NOMO-1 treated with DMSO at 0.1 percent for 48 hours (cell line): Measurements from ENCODE around the gene IGDCC3.

Source experiments
- DNase-seq: peaks from one replicate; lab custom pipeline; 2025; ENCODE audit not compliant: unreplicated experiment; lab: John Stamatoyannopoulos, UW

The IGDCC3 gene

DNA sequence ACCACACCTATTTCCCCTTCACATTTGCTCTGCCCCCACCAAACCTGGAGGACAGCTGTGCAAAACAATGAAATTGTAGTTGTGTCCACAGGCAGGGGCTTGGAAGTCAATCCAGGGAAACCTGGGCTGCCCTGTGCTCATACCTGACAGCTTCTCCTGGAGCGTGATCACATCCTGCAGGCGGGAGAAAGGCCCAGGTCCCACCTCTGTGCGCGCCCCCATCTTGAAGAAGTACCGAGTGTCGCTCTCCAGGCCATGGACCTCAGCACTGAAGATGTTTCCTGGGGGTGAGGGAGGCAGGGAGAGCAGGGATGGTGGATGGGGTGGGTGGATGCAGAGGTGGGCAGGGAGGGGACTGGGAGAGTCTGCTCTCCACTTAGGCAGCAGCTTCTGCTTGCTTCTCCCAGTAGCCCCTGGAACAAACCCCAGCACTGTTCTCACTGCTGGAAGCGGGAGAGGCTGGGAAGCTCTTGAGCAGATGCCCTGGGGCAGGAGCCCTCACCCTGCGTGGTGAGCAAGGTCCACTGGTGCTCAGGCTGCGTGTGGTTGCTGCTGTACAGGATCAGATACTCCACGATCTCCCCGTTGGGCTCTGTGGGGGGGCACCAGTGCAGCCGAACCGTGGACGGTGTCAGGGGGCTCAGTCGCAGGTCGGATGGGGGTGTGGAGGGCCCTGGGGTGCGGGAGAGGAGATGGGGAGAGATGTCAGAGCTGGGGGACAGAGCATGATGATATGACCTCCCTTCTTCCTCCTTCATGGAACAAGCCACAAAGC, 10.7 kb upstream of the IGDCC3 start:
- no peak for DNase-seq

DNA sequence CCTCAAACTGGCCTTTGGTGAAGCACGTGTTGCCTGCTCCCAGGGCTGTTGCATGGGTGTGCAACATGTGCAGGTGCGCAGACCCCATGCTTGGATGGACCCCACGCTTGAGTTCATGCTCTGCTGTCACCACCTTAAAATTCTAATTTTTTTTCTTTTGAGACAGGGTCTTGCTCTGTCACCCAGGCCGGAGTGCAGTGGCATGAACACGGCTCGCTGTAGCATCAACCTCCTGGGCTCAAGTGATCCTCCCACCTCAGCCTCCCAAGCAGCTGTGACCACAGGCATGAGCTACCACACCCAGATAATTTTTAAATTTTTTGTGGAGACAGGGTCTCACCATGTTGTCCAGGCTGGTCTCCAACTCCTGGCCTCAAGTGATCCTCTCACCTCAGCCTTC, 9.1 kb upstream of the IGDCC3 start:
- DNase-seq: no peak

GRCh38 chr15:65386376-65386775, 8.6 kb upstream of the IGDCC3 start:
- no peak for DNase-seq

DNA sequence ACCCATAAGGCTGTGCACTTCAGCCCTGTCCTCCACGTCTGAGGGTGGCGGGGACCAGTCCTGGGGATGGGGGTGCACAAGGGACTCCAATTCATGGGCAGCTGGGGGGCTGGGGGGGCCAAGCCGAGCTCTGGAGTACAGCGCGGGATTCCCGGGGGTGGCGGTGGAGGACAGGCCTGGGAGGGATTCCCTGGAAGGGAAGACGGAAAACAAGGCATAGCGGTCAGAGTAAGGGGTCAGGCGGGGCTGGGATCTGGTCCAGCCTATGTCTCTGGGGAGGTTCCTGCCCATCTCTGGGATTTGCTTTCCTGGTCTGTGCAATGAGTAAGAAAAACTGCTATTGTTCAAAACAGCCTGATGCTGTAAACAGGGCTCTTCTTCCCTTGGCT, 8.1 kb upstream of the IGDCC3 start:
- DNase-seq: no peak

GRCh38 chr15:65384895-65385869, 7.4 kb upstream of the IGDCC3 start:
- DNase-seq: peak; percentile 65

- no peak for DNase-seq
Measured at GRCh38 chr15:65384505-65384894, 6.7 kb upstream of the IGDCC3 start.

- no peak for DNase-seq
Measured at GRCh38 chr15:65383991-65384390, 6.2 kb upstream of the IGDCC3 start.

DNA sequence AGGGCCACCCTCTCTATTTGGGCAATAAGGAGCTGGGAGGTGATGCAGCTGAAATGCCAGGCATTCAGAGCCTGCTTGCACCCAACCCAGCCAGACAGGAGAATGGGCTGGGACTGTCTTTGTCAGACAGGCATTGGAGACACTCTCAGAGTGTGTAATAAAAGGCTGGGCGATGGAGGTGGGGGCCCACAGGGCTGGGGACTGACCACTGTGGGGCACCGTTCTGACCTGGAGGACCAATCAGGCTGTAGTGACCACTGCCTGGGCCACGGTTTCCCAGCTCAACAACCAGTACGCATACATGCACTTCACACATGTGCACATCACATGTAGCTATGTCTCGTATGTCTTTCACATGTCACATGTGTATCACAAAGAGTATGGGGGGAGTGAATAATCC, 5.7 kb upstream of the IGDCC3 start:
- DNase-seq: no peak

GRCh38 chr15:65382921-65383320, 5.1 kb upstream of the IGDCC3 start:
- DNase-seq: no peak

DNA sequence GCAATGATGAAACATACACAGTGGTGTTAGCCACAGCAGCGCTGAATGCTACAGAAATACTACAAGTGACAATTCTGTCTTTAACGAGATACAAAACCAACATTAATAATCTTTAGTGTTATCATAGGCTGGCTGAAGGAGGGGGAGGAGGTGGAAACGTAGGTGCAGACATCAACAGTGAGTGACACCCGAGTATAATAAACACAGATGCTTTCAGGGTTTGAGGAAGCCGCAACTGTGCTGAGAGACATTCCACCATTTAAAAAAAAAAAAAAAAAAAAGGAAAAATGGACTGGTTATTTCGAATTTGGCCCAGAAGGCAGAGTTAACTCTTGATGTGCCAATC, 4.3 kb upstream of the IGDCC3 start:
- DNase-seq: no peak

DNA sequence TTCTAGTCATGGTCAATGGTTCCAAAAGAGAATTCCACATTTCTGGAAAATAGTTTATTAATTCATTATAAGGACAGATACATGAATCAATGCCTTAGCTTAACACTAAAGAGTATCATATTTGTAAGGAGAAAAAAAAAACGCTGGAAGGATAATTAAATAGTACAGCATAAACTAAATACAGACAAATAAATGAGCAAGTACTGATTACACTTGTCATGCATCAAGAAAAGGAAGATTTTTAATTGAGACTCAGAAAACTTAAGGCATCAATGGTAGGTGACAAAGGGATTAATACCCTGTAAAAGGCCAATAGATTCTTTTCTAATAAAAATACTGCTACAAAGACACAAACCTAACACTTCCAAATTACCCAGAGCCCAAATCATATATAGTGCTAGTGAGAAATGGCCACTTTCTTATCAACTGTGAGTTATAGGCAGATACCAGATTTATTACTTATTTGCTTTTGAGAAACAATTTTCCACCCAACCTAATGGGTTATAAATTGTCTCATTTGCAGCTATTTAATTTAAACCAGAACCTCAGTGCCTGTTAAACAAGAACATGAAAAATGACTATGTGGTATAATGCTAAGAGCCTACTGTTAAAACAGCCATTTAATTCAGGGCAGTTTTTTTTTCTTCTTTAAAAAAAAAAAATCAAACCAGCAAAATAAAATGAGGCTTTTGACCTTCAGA, 3.8 kb upstream of the IGDCC3 start:
- DNase-seq: no peak

DNA sequence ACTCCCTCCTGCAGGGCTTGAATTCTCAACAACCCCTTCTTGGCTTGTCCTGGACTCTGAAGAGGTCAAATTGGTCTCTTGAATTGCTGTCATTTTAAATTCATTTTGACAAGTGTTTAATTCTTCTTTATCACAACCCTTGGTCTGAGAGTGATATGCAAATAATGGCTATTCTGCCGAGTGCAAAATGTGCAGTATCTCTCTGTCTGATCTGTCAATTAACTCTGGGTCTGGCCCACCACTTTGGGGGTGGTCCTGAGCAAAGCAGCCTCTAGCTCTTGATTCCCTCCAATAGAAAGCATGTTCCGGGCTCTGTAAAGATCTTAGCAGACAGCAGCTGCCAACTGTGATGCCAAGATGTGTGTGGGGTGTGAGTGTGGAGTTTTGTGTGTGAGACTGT, 2.2 kb upstream of the IGDCC3 start:
- no peak for DNase-seq

GRCh38 chr15:65377105-65377975, 462 bp downstream of the IGDCC3 start:
- no peak for DNase-seq

DNA sequence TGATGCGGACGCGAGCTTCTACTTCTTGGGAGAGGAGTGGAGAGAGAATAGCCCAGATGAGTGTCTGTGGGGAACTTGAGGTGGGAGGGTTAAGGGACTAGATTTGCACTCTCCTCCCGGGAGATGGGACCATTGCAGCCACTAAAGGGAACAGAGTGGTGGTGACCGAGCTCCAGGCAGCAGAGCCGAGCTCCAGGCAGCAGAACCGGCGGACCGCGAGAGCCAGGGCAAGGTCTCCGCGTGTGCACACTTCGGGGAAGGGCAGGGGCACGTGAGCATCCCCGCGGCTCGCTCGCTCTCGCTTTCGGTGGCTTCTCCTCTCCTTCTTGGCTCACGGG, 1.1 kb downstream of the IGDCC3 start:
- no peak for DNase-seq

- no peak for DNase-seq
Measured at GRCh38 chr15:65375871-65376607, 1.8 kb downstream of the IGDCC3 start.

- no peak for DNase-seq
Measured at GRCh38 chr15:65374821-65375401, 2.9 kb downstream of the IGDCC3 start.

DNA sequence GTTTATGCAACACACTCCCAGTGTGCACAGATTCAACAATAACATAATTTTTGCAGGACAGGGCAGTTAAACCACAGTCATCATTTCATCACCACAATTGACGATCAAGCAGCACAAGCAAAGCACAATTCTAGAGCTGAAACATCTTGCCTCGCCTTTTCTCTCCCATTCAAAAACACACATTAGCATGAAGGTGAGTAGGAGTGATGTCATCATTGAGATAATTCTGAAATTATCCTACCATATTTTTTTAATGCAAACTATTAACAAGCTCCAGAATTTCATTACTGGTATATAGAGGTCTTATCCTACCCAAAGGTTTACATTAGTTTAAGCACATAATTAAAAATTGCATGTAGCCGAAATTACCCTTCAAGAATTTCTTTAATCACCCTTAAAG, 3.5 kb downstream of the IGDCC3 start:
- DNase-seq: no peak

DNA sequence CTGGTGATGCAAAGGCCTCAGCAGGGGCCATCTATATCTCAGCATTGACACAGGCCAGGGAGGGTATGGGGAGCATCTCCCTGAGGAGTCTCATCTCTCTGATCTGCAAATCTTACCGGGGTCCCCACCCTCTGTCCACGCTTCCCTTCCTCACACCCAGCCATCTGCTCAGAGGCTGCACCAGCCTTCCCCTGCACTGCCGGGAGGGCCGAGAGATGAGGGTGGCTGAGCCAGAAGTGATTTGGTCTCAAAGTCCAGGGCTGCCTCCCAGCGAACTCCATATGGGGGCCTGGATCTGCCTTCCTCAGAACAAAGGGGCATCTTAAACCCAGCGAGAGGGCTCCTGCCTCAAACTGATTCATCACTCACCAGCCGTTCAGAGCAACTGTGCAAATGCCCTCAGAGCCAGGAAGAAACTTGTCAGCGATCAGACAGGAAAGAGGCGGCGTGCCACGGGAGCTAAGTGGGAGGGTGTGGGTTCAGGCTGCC, 4.6 kb downstream of the IGDCC3 start:
- DNase-seq: no peak

GRCh38 chr15:65372787-65373067, 5.1 kb downstream of the IGDCC3 start:
- no peak for DNase-seq
